GM23338 (cell line): ENCODE results near the gene PTPN7. TPM values are rescaled to one million over a fixed set of nuclear protein-coding genes. Genes with fewer than 3 reads are reported as not detected.

Experiments used
- ATAC-seq: fragments of 200-7000 bp; cut with Tn5 transposase; 3 replicates; pipeline ENCODE4 v1.9.1; 2020
- DNase-seq: peaks from one replicate; pipeline ENCODE4 v3.0.0-alpha.2; 2015; ENCODE audit warnings: low spot score
- H2AFZ ChIP-seq: fragments of 200-600 bp; sonication (generic); 2 replicates; pipeline ENCODE4 v1.8.0; 2016; ENCODE audit warnings: antibody characterized with exemption, mild to moderate bottlenecking, moderate library complexity
- H3F3A ChIP-seq: fragments of 200-600 bp; sonication (generic); replicated peaks from 2 replicates; pipeline ENCODE4 v1.8.0; 2017; ENCODE audit warnings: antibody characterized with exemption, mixed run types, low read depth
- H3K27ac ChIP-seq: fragments of 200-600 bp; sonication (generic); 2 replicates; pipeline ENCODE4 v1.6.1; 2016; ENCODE audit warnings: low read depth
- H3K27me3 ChIP-seq: fragments of 200-600 bp; sonication (generic); 2 replicates; pipeline ENCODE4 v1.8.0; 2016; ENCODE audit warnings: mild to moderate bottlenecking, mixed run types, moderate library complexity; ENCODE audit not compliant: insufficient read depth
- H3K36me3 ChIP-seq: fragments of 200-600 bp; sonication (generic); 2 replicates; pipeline ENCODE4 v1.8.0; 2016; ENCODE audit warnings: mild to moderate bottlenecking; ENCODE audit not compliant: insufficient read depth
- H3K4me1 ChIP-seq: fragments of 200-600 bp; sonication (generic); 2 replicates; pipeline ENCODE4 v1.8.0; 2016; ENCODE audit warnings: mild to moderate bottlenecking, moderate library complexity; ENCODE audit not compliant: insufficient read depth
- H3K4me2 ChIP-seq: fragments of 200-600 bp; sonication (generic); 2 replicates; pipeline ENCODE4 v1.7.1; 2017; ENCODE audit warnings: mixed run types
- H3K4me3 ChIP-seq: fragments of 200-600 bp; sonication (generic); 2 replicates; pipeline ENCODE4 v1.6.1; 2016; ENCODE audit warnings: mixed run types
- H3K79me2 ChIP-seq: fragments of 200-600 bp; sonication (generic); replicated peaks from 2 replicates; pipeline ENCODE4 v1.8.0; 2017; ENCODE audit warnings: mild to moderate bottlenecking; ENCODE audit not compliant: insufficient read depth
- H3K9me2 ChIP-seq: fragments of 200-600 bp; sonication (generic); 2 replicates; pipeline ENCODE4 v1.8.0; 2017; ENCODE audit not compliant: insufficient read depth
- H4K20me1 ChIP-seq: fragments of 200-600 bp; sonication (generic); replicated peaks from 2 replicates; pipeline ENCODE4 v1.8.0; 2017; ENCODE audit warnings: mild to moderate bottlenecking; ENCODE audit not compliant: insufficient read depth
- H3K27ac Mint-ChIP-seq: 2 replicates; pipeline ENCODE4 v1.8.0; 2020; ENCODE audit warnings: inconsistent platforms, mild to moderate bottlenecking, moderate library complexity, mixed read lengths
- H3K27me3 Mint-ChIP-seq: 3 replicates; pipeline ENCODE4 v1.8.0; 2022; ENCODE audit warnings: low read depth, mild to moderate bottlenecking, moderate library complexity, mixed read lengths, inconsistent platforms; ENCODE audit not compliant: insufficient read depth, poor library complexity
- H3K36me3 Mint-ChIP-seq: 3 replicates; pipeline ENCODE4 v1.8.0; 2021; ENCODE audit warnings: low read depth, mild to moderate bottlenecking, inconsistent platforms, moderate library complexity, mixed read lengths
- H3K4me1 Mint-ChIP-seq: 3 replicates; pipeline ENCODE4 v1.8.0; 2020; ENCODE audit warnings: mild to moderate bottlenecking, inconsistent platforms, mixed read lengths
- H3K4me3 Mint-ChIP-seq: 3 replicates; pipeline ENCODE4 v1.8.0; 2021; ENCODE audit warnings: moderate library complexity, mild to moderate bottlenecking, inconsistent platforms, mixed read lengths
- H3K9me3 Mint-ChIP-seq: 3 replicates; pipeline ENCODE4 v1.8.0; 2020; ENCODE audit warnings: moderate library complexity, mild to moderate bottlenecking, inconsistent platforms, mixed read lengths
- CREB1 ChIP-seq: fragments of 250-450 bp; sonication (Bioruptor Pico); IDR thresholded peaks from 2 replicates; pipeline ENCODE4 v1.5.0; 2020; ENCODE audit warnings: low read depth, mild to moderate bottlenecking, moderate library complexity
- CTCF ChIP-seq, 2 experiments: fragments of 200-600 bp in 1 of 2; sonication (generic) in 1 of 2; conservative IDR thresholded peaks; 2 replicates each; pipeline versions ENCODE4 v1.5.1 to v1.6.1; 2016 to 2017; ENCODE audit warnings: antibody characterized with exemption in 2 of 2, low read depth in 2 of 2, mild to moderate bottlenecking in 2 of 2, moderate library complexity in 1 of 2
- ETS1 ChIP-seq: IDR thresholded peaks from 2 replicates; pipeline ENCODE4 v1.6.1; 2016; ENCODE audit warnings: antibody characterized with exemption
- JUNB ChIP-seq: IDR thresholded peaks from one replicate; pipeline ENCODE4 v1.6.1; 2016; ENCODE audit warnings: antibody characterized with exemption; ENCODE audit not compliant: unreplicated experiment
- NANOG ChIP-seq: IDR thresholded peaks from 2 replicates; pipeline ENCODE4 v1.6.1; 2016; ENCODE audit warnings: antibody characterized with exemption, borderline replicate concordance
- POLR2AphosphoS5 ChIP-seq: IDR thresholded peaks from 2 replicates; pipeline ENCODE4 v1.6.1; 2016; ENCODE audit warnings: antibody characterized with exemption, low read depth
- STAT1 ChIP-seq: IDR thresholded peaks from one replicate; pipeline ENCODE4 v1.6.1; 2016; ENCODE audit warnings: antibody characterized with exemption; ENCODE audit not compliant: unreplicated experiment
- ZNF114 ChIP-seq: fragments of 250-450 bp; sonication (Bioruptor Pico); IDR thresholded peaks from 2 replicates; pipeline ENCODE4 v1.5.0; 2020; ENCODE audit warnings: mild to moderate bottlenecking, moderate library complexity
- ZNF331 ChIP-seq: fragments of 250-450 bp; sonication (Bioruptor Pico); IDR thresholded peaks from 2 replicates; pipeline ENCODE4 v1.5.0; 2020; ENCODE audit warnings: low read depth, mild to moderate bottlenecking, moderate library complexity
- ZNF462 ChIP-seq: fragments of 250-450 bp; sonication (Bioruptor Pico); IDR thresholded peaks from 2 replicates; pipeline ENCODE4 v1.5.0; 2020; ENCODE audit warnings: mild to moderate bottlenecking, moderate library complexity
- polyA plus RNA-seq: library from polyadenylated mRNA; unstranded; fragments of >200 nt; fragmentation: Nextera tagmentation; extraction: Ambion mirVana; gene quantifications from 2 replicates; pipeline ENCODE4 v1.2.1, GENCODE V29; 2016
- total RNA-seq: library from RNA; depleted of rRNA; stranded (reverse); fragments of >200 nt; shearing (Covaris generic); gene quantifications from 2 replicates; pipeline ENCODE4 v1.2.3, GENCODE V29; 2014

Gene PTPN7
- total and polyA plus RNA-seq, 2 experiments from 2014 or later, result not detected

GRCh38 chr1:202182040-202182877 is 21.9 kb upstream of the PTPN7 start:
- H3K27ac ChIP-seq, result no peak overlapping the region
- Mint-ChIP-seq H3K36me3 (no peaks in the 10 kb centered on the region), H3K4me1 (peaks cover 9% of the 10 kb centered on the region), H3K27ac (no peak overlapping the region), H3K27me3 (peaks cover 15% of the 10 kb centered on the region), H3K4me3 (no peak overlapping the region), H3K9me3 (no peaks in the 10 kb centered on the region)
- no peak overlapping the region for H3K4me2 ChIP-seq
- H3K36me3 ChIP-seq, result no peaks in the 10 kb centered on the region
- no peaks in the 10 kb centered on the region for H3F3A ChIP-seq
- H3K27me3 ChIP-seq, result no peaks in the 10 kb centered on the region
- no peaks in the 10 kb centered on the region for H3K79me2 ChIP-seq
- no peak for ATAC-seq
- H2AFZ ChIP-seq, result no peak overlapping the region
- H3K4me1 ChIP-seq, result no peaks in the 10 kb centered on the region
- no peak overlapping the region for H3K4me3 ChIP-seq
- DNase-seq, result no peak
- H4K20me1 ChIP-seq, result no peaks in the 10 kb centered on the region
- TF ChIP-seq CREB1 (CRISPR knock-in tag), result no peak
- TF ChIP-seq STAT1, result no peak
- no peaks in the 10 kb centered on the region for H3K9me2 ChIP-seq

- ATAC-seq, result no peak
- Histone ChIP-seq H3K4me1 (no peaks in the 10 kb centered on the region), H4K20me1 (no peaks in the 10 kb centered on the region), H3K36me3 (no peaks in the 10 kb centered on the region), H3K79me2 (no peaks in the 10 kb centered on the region), H2AFZ (no peak overlapping the region), H3K27me3 (no peaks in the 10 kb centered on the region), H3K4me2 (no peak overlapping the region), H3K4me3 (no peak overlapping the region), H3F3A (no peaks in the 10 kb centered on the region), H3K9me2 (no peaks in the 10 kb centered on the region), H3K27ac (no peak overlapping the region)
- H3K4me1 Mint-ChIP-seq, result peaks cover 9% of the 10 kb centered on the region
- H3K36me3 Mint-ChIP-seq, result no peaks in the 10 kb centered on the region
- H3K9me3 Mint-ChIP-seq, result no peaks in the 10 kb centered on the region
- no peak overlapping the region for H3K27ac Mint-ChIP-seq
- H3K4me3 Mint-ChIP-seq, result no peak overlapping the region
- no peak for DNase-seq
- peaks cover 21% of the 10 kb centered on the region for H3K27me3 Mint-ChIP-seq
- TF ChIP-seq STAT1, result no peak
- no peak for TF ChIP-seq CTCF (conservative IDR thresholded peaks at IDR 0.05; ENCODE audit: low read depth in 2 of 2)
- no peak for TF ChIP-seq POLR2AphosphoS5
- no peak for TF ChIP-seq ZNF331 (CRISPR knock-in tag)
- TF ChIP-seq CREB1 (CRISPR knock-in tag), result no peak
- no peak for TF ChIP-seq NANOG
- TF ChIP-seq ZNF462 (CRISPR knock-in tag), result no peak
- no peak for TF ChIP-seq ZNF114 (CRISPR knock-in tag)
- TF ChIP-seq ETS1, result no peak
- no peak for TF ChIP-seq JUNB
Observed at GRCh38 chr1:202181586-202181985, 21.2 kb upstream of the PTPN7 start.
